Activated CD4-positive, alpha-beta memory T cell treated with anti-CD3 and anti-CD28 coated beads for 36 hours (primary cell): Measurements from ENCODE around the gene SEBOX. TPM values are rescaled to one million over a fixed set of nuclear protein-coding genes. Genes with fewer than 3 reads are reported as not detected.

ENCODE experiments used
- CTCF ChIA-PET: fragments of 350-600 bp; sonication (Branson Sonifier 250); formaldehyde crosslinking; loops from one replicate; lab custom pipeline; 2021; ENCODE audit warnings: antibody characterized with exemption, inconsistent platforms; lab: Charles Lee
- POLR2A ChIA-PET: fragments of 350-600 bp; sonication (Branson Sonifier 250); formaldehyde crosslinking; loops from one replicate; lab custom pipeline; 2021; ENCODE audit warnings: antibody characterized with exemption; lab: Charles Lee
- DNase-seq: peaks from one replicate; pipeline ENCODE4 v3.0.0-alpha.2; 2020
- H3K27ac Mint-ChIP-seq: one replicate; pipeline ENCODE4 v1.8.0; 2021; ENCODE audit warnings: mixed read lengths
- H3K27me3 Mint-ChIP-seq: one replicate; pipeline ENCODE4 v1.8.0; 2021; ENCODE audit warnings: mixed read lengths
- H3K36me3 Mint-ChIP-seq: one replicate; pipeline ENCODE4 v1.8.0; 2021; ENCODE audit warnings: mixed read lengths
- H3K4me1 Mint-ChIP-seq: one replicate; pipeline ENCODE4 v1.8.0; 2021; ENCODE audit warnings: low read depth, mixed read lengths
- H3K4me3 Mint-ChIP-seq: one replicate; pipeline ENCODE4 v1.8.0; 2021; ENCODE audit warnings: mild to moderate bottlenecking, mixed read lengths
- H3K9me3 Mint-ChIP-seq: one replicate; pipeline ENCODE4 v1.8.0; 2021; ENCODE audit warnings: mixed read lengths
- intact Hi-C: fragments of 100-400 bp; cut with micrococcal nuclease; formaldehyde crosslinking; loops from one replicate; pipeline ENCODE4 v1.15.1; 2023
- total RNA-seq, 2 experiments: library from RNA; stranded (reverse); gene quantifications; one replicate each; pipeline ENCODE4 v1.2.3, GENCODE V29; 2021

SEBOX gene
- total RNA-seq, 2 experiments from 2014 or later: not detected

DNA sequence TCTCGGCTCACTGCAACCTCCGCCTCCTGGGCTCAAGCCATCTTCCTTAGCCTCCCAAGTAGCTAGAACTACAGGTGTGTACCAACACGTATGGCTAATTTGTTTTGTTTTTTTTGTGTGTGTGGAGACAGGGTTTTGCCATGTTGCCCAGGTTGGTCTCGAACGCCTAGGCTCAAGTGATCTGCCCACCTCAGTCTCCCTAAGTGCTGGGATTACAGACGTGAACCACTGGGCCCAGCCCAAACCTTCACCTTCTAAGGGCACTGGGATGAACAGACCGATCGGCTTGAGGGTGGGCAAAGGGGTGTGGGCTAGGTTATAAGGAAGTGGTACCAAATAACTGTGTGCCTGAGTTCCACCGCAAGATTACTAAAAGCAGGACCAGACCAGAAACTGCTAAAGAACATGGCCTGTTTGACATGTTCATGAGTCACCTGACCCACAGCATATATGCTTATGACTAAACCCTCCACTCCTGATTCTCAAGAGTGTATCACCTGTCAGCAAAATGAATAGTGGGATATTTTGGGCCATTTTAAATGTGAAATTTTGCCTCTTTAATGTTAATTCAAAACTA lies 37.9 kb downstream of the SEBOX start:
- peaks cover 28% of the 10 kb centered on the region for H3K36me3 Mint-ChIP-seq
- H3K27ac Mint-ChIP-seq: peak overlapping the region; percentile 60
- intact Hi-C loops: loop anchor here (1.0 kb wide), 1 partner anchor 8 kb away; the partner anchor contains the start of genes IFT20 and TNFAIP1
- no peaks in the 10 kb centered on the region for H3K9me3 Mint-ChIP-seq
- H3K4me1 Mint-ChIP-seq: peaks cover 27% of the 10 kb centered on the region
- no peaks in the 10 kb centered on the region for H3K27me3 Mint-ChIP-seq
- ChIA-PET POLR2A (no interaction called here), CTCF (no interaction called here)
- no peak overlapping the region for H3K4me3 Mint-ChIP-seq
- DNase-seq: peak; percentile 58

DNA sequence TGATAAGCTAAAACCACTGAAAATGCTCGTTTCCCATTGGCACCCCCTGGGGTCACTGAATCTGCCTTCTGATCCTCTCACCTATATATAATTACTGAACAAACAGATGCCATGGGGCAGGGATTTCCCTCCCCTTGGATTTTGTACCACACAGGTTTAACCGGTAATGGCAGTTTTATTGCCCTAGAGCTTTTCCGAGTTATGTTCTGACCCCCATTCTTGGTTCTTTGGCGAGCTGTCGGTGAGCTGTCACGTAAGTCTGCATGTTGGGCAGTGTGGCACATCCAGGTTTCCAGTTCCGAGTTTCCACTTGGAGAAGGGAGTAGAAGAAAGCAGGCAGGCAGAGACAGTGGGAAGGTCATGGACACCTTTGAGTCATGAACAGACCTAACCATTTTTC lies 38.9 kb downstream of the SEBOX start:
- ChIA-PET CTCF (interaction anchor here (1.0 to 1.6 kb wide), 2 partner anchors 10 to 93 kb away, joined by 3 read pairs; partner anchors contain the start of genes IFT20 and TNFAIP1), POLR2A (interaction anchor here (1.4 kb wide), 1 partner anchor 9 kb away, joined by 4 read pairs; the partner anchor contains the start of genes IFT20 and TNFAIP1)
- H3K4me3 Mint-ChIP-seq: no peak overlapping the region
- no peak for DNase-seq
- intact Hi-C loops: no loop called here
- H3K27me3 Mint-ChIP-seq: no peaks in the 10 kb centered on the region
- H3K36me3 Mint-ChIP-seq: peaks cover 30% of the 10 kb centered on the region
- no peak overlapping the region for H3K27ac Mint-ChIP-seq
- H3K4me1 Mint-ChIP-seq: peaks cover 28% of the 10 kb centered on the region
- H3K9me3 Mint-ChIP-seq: no peaks in the 10 kb centered on the region

GRCh38 chr17:28325211-28325610 lies 39.8 kb downstream of the SEBOX start:
- DNase-seq: no peak
- intact Hi-C loops: no loop called here
- H3K27me3 Mint-ChIP-seq: no peaks in the 10 kb centered on the region
- POLR2A ChIA-PET: interaction anchor here (1.4 kb wide), 1 partner anchor 10 kb away, joined by 4 read pairs; the partner anchor contains the start of genes IFT20 and TNFAIP1
- H3K4me1 Mint-ChIP-seq: peaks cover 35% of the 10 kb centered on the region
- CTCF ChIA-PET: interaction anchor here (1.6 kb wide), 1 partner anchor 92 kb away, joined by 3 read pairs; no protein-coding TSS in a partner anchor
- no peak overlapping the region for H3K4me3 Mint-ChIP-seq
- peaks cover 34% of the 10 kb centered on the region for H3K36me3 Mint-ChIP-seq
- no peak overlapping the region for H3K27ac Mint-ChIP-seq
- no peaks in the 10 kb centered on the region for H3K9me3 Mint-ChIP-seq

- Mint-ChIP-seq H3K4me3 (no peak overlapping the region), H3K27ac (no peak overlapping the region), H3K27me3 (no peaks in the 10 kb centered on the region), H3K36me3 (peaks cover 37% of the 10 kb centered on the region), H3K4me1 (peaks cover 39% of the 10 kb centered on the region), H3K9me3 (no peaks in the 10 kb centered on the region)
- ChIA-PET CTCF (interaction anchor here (1.6 kb wide), 1 partner anchor 91 kb away, joined by 3 read pairs; no protein-coding TSS in a partner anchor), POLR2A (no interaction called here)
- no peak for DNase-seq
- intact Hi-C loops: no loop called here
Observed at GRCh38 chr17:28324781-28325180, 40.2 kb downstream of the SEBOX start.

GRCh38 chr17:28324267-28324745 lies 40.7 kb downstream of the SEBOX start:
- POLR2A ChIA-PET: no interaction called here
- H3K4me3 Mint-ChIP-seq: no peak overlapping the region
- no peaks in the 10 kb centered on the region for H3K9me3 Mint-ChIP-seq
- peaks cover 37% of the 10 kb centered on the region for H3K36me3 Mint-ChIP-seq
- CTCF ChIA-PET: interaction anchor here (1.6 kb wide), 1 partner anchor 91 kb away, joined by 3 read pairs; no protein-coding TSS in a partner anchor
- no peak overlapping the region for H3K27ac Mint-ChIP-seq
- no peaks in the 10 kb centered on the region for H3K27me3 Mint-ChIP-seq
- intact Hi-C loops: no loop called here
- H3K4me1 Mint-ChIP-seq: peaks cover 39% of the 10 kb centered on the region
- DNase-seq: no peak

DNA sequence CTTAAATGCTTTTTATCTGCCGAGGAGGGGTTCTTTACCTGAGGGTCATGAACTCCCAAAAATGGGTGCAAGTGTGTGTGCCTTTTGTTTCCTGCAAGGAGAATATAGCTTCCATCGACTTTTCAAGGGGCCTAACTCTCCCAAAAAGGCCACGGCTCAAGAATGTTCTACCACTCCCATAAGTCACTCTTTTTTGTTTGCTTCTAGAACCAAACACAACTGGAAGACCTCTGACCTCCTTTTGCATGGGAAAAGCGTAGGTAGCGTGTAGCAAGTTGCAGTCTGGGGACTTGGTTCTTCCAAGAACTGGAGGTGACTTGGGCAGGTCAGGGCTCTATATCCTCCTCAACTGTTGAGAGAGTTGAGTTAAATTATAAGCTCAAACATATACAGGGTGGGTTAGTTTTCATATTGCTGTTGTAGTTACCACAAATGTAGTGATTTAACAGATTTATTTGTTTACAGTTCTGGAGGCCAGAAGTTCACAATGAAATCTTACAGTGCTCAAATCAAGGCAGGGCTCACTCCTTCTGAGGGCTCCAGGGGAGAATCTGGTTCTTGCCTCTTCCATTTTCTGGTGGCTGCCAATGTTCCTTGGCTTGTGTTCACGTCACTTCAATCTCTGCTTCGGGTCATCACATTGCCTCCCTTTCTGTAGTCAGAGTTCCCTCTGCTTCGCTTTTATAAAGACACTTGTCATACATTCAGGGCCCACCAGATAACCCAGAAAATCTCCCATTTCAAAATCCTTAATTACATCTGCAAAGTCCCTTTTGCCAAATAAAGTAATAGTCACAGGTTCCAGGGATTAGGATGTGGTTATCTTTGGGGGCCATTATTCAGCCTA lies 44.6 kb downstream of the SEBOX start:
- peak overlapping the region; percentile 6 for H3K27ac Mint-ChIP-seq
- POLR2A ChIA-PET: interaction anchor here (1.0 to 4.0 kb wide), 4 partner anchors 10 to 37 kb away, joined by 3 to 21 read pairs (median 3); partner anchors contain the start of genes IFT20, POLDIP2 and TNFAIP1
- intact Hi-C loops: no loop called here

DNA sequence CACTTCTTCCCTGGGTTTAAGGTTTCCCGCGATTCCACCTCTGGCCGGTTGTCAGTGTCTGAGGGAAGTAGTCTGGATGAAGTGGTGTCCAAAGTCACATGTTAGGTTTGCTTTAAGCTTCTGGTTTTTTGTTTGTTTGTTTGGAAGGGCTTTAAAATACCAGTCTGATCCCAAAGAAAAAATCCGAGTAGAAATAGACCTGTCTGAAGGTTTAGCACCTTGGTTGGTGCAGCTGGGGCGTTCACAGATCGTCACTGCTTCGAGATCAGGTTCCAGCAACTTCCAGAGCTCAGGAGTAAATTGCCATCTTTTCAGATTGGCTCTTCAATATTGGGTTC lies 45.4 kb downstream of the SEBOX start:
- peak overlapping the region; percentile 82 for H3K4me3 Mint-ChIP-seq
- no peaks in the 10 kb centered on the region for H3K27me3 Mint-ChIP-seq
- ChIA-PET POLR2A (interaction anchor here (1.0 to 4.0 kb wide), 4 partner anchors 11 to 38 kb away, joined by 3 to 21 read pairs (median 3); partner anchors contain the start of genes IFT20, POLDIP2 and TNFAIP1), CTCF (interaction anchor here (1.1 to 2.5 kb wide), 4 partner anchors 15 to 514 kb away, joined by 3 to 13 read pairs (median 3); partner anchors contain the start of genes IFT20 and TNFAIP1)
- intact Hi-C loops: loop anchor here (1.0 to 5.0 kb wide), 4 partner anchors 16 to 277 kb away; partner anchors contain the start of genes IFT20, NLK, SARM1 and TNFAIP1
- H3K4me1 Mint-ChIP-seq: peaks cover 22% of the 10 kb centered on the region
- H3K9me3 Mint-ChIP-seq: no peaks in the 10 kb centered on the region
- peak overlapping the region; percentile 42 for H3K27ac Mint-ChIP-seq
- DNase-seq: no peak
- peaks cover 12% of the 10 kb centered on the region for H3K36me3 Mint-ChIP-seq

More for the DNA sequence above, 44.6 kb downstream of the SEBOX start:
- CTCF ChIA-PET: interaction anchor here (2.5 kb wide), 1 partner anchor 14 kb away, joined by 13 read pairs; the partner anchor contains the start of genes IFT20 and TNFAIP1
- Mint-ChIP-seq H3K9me3 (no peaks in the 10 kb centered on the region), H3K36me3 (peaks cover 12% of the 10 kb centered on the region), H3K4me3 (peak overlapping the region; percentile 82), H3K4me1 (peaks cover 22% of the 10 kb centered on the region), H3K27me3 (no peaks in the 10 kb centered on the region)
- no peak for DNase-seq

DNA sequence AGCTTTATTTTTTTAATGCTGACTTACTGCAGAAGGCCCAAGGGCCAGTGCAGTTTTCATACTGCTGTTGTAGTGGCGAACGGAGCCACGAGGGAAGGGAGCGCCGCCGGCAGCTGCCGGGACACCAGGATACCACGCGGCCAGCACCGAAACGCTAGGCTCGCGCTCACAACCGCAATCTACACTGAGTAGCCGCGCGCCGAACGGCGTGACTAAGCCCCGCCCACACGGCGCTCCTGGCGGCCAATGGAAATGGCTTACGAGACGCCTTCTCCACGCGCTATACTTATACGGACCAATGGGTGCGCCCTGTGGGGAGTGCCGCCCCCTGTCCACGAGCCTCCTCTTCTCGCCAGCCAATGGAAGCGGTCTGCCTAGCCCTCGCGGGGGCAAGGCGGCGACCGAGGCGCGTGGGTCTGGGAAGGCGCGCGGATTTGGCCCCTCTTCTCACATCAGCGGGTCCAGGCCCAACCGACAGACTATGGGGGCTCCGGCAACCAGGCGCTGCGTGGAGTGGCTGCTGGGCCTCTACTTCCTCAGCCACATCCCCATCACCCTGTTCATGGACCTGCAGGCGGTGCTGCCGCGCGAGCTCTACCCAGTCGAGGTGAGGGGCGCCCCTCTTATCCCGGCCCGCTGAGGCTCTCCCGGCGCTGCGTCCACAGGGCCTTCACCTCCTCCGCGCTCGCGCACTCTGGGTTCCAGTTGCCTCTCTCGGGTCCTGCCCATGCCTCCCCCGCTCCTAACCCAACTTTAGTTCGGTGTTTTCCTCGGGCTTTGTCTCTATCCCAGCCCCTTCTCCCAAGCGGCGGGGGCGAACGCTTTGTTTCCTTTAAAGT lies 46.0 kb downstream of the SEBOX start, which contains the start of gene TMEM97:
TMEM97 (plus strand) TSS at position 442 of the 839 bp plus-strand sequence; CDS start at position 482, 40 bp downstream.
- CTCF ChIA-PET: interaction anchor here (0.6 to 2.5 kb wide), 9 partner anchors 16 to 513 kb away, joined by 3 to 13 read pairs (median 3); partner anchors contain the start of genes IFT20 and TNFAIP1
- POLR2A ChIA-PET: interaction anchor here (0.6 to 4.0 kb wide), 6 partner anchors 12 to 38 kb away, joined by 3 to 21 read pairs (median 4); partner anchors contain the start of genes IFT20, POLDIP2 and TNFAIP1
- no peaks in the 10 kb centered on the region for H3K27me3 Mint-ChIP-seq
- DNase-seq: peak; percentile 96
- H3K4me3 Mint-ChIP-seq: peak within 1 kb of the TSS; percentile 82
- intact Hi-C loops: loop anchor here (1.0 to 5.0 kb wide), 4 partner anchors 16 to 277 kb away; partner anchors contain the start of genes IFT20, NLK, SARM1 and TNFAIP1
- H3K4me1 Mint-ChIP-seq: peaks cover 22% of the 10 kb centered on the region
- peak within 1 kb of the TSS; percentile 42 for H3K27ac Mint-ChIP-seq
- no peaks in the 10 kb centered on the region for H3K9me3 Mint-ChIP-seq
- H3K36me3 Mint-ChIP-seq: peaks cover 12% of the 10 kb centered on the region

- Mint-ChIP-seq H3K4me1 (peaks cover 22% of the 10 kb centered on the region), H3K27me3 (no peaks in the 10 kb centered on the region), H3K36me3 (peaks cover 12% of the 10 kb centered on the region), H3K27ac (peak overlapping the region; percentile 42), H3K4me3 (peak overlapping the region; percentile 82), H3K9me3 (no peaks in the 10 kb centered on the region)
- no peak for DNase-seq
- ChIA-PET CTCF (interaction anchor here (0.6 to 1.2 kb wide), 7 partner anchors 17 to 425 kb away, joined by 3 to 6 read pairs (median 3); partner anchors contain the start of genes IFT20, LYRM9 and TNFAIP1), POLR2A (interaction anchor here (1.4 to 4.0 kb wide), 3 partner anchors 18 to 39 kb away, joined by 6 to 21 read pairs (median 8); partner anchors contain the start of genes IFT20, POLDIP2 and TNFAIP1)
- intact Hi-C loops: loop anchor here (5.0 kb wide), 2 partner anchors 41 to 276 kb away; partner anchors contain the start of gene NLK
Observed at GRCh38 chr17:28317966-28318758, 46.8 kb downstream of the SEBOX start.
